HG03571 (cell line): ENCODE measurements around the gene DLL1.
"Not testable (repeated sequence)": the region's sequence is repeated elsewhere in the genome, so short reads cannot be mapped to it uniquely, and the experiment has no call there.

Experiments
- ATAC-seq: cut with Tn5 transposase; IDR thresholded peaks from one replicate; pipeline ENCODE4 v1.9.1; 2021; ENCODE audit not compliant: unreplicated experiment

The DLL1 gene, protein sequence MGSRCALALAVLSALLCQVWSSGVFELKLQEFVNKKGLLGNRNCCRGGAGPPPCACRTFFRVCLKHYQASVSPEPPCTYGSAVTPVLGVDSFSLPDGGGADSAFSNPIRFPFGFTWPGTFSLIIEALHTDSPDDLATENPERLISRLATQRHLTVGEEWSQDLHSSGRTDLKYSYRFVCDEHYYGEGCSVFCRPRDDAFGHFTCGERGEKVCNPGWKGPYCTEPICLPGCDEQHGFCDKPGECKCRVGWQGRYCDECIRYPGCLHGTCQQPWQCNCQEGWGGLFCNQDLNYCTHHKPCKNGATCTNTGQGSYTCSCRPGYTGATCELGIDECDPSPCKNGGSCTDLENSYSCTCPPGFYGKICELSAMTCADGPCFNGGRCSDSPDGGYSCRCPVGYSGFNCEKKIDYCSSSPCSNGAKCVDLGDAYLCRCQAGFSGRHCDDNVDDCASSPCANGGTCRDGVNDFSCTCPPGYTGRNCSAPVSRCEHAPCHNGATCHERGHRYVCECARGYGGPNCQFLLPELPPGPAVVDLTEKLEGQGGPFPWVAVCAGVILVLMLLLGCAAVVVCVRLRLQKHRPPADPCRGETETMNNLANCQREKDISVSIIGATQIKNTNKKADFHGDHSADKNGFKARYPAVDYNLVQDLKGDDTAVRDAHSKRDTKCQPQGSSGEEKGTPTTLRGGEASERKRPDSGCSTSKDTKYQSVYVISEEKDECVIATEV

DNA sequence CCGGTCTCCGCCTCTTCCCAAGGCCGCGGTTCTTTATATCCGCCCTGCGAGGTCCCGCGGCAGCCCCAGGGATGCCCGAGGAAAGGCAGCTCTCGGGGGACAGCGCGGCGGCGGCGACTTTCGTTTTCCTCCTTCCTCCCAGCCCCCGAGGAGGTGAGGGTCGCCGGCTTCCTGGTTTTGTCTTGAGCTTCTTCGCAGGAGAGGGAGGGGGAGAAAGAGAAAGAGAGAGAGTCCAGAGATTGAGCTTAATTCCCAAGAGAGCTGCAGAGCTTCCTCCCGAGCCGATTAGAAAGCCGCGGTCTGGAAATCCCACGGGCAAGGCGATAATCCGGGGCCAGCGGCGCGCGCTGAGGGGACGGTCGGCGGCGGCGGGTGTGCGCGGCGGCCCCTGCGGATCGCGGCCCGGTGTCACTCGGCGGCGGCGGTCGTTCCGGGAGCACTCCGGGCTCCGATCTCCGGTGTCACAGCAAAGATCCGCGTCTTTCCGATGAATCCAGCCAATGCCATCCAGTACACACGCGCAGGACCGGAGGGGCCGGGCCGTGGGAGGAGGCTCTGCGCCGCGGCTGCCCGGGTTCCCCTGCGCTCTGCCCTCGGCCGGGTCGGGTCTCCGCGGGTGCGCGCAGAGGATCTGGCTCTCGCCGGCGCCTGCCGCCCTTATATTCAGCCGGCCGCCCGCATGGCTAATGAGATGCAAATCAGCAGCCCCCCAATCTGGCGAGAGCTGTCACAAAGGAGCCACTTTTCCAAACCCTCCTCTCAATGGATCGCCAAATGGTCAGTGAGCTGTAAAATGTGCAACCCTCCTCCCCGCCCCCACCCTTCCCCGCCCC lies at the start of gene DLL1:
DLL1 (minus strand) TSS at position 783 of the 833 bp plus-strand sequence. CDS start 939 bp downstream, outside the sequence.
- ATAC-seq = no peak

DNA sequence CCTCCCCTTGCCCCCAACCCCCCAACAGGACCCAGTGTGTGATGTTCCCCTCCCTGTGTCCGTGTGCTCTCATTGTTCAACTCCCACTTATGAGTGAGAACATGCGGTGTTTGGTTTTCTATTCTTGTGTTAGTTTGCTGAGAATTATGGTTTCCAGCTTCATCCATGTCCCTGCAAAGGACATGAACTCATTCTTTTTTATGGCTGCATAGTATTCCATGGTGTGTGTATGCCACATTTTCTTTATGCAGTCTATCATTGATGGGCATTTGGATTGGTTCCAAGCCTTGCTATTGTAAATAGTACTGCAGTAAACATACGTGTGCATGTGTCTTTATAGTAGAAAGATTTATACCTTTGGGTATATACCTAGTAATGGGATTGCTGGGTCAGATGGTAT lies 44.3 kb upstream of the DLL1 start:
- ATAC-seq = not testable (repeated sequence)

DNA sequence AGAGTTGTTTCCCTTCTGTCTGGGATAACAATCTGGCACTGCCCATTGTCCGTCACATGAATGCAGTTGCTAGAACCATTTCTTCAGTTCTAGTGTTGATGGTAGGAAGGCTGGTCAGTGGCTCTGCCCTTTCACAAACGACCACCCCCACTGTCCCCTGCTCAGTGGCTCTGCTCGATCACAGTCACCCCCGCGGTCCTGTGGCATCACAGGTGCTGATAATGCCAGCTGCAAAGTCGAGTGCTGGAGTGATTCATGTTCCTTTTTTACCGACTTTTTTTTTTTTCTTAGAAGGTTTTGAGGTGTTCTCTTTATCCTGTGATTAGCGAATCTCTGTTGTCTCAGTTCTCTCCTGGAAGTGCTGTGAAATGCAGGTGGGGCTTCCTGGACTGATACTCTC lies 38.4 kb upstream of the DLL1 start:
- no peak for ATAC-seq

DNA sequence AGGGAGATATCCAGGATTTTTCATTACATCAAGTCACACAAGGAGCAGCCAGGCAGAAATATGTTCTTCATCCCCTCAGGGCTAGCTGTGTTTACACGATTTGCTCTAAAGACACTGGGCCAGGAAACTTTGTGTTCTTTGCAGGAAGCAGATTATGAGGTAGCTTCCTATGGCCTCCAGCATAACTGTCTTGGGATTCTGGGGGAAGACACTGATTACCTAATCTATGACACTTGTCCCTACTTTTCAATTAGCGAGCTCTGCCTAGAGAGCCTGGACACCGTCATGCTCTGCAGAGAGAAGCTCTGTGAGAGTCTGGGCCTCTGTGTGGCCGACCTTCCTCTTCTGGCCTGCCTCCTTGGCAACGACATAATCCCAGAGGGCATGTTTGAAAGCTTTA lies 26.8 kb upstream of the DLL1 start:
- ATAC-seq = no peak

DNA sequence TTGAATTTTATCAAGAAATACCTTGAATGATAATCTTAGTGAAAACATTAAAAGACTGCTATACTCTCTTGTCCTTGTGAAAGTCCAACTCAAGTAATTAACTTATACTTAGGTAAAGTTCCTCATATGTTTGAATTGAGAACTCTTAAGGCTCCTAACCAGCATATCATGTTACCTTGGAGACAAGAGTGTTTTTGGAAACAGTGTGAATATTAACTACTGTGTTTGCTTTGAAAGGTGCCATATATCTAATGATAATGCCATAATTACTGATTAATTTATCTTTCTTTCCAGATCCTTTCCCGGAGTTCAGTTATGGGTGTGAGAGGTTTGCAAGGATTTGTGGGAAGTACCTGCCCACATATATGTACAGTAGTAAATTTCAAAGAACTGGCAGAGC lies 26.2 kb upstream of the DLL1 start:
- no peak for ATAC-seq

DNA sequence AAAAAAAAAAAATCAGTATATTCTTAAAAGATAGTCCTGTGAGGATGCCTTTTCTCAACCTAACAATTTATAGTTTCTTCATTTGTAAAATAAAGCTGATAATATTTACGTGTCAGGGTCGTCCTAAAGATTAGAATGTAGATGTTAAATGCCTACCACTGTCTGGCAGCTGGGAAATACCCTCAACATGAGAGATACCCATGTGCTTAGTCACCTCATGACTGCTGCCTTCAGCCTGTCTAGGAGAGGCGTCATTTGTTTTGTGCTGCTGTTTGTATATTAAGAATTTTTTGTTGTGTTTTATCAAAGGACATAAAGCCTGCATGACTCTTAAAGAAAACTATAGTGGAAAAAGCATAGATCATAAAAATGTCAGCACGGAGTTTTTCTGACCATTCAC lies 25.2 kb upstream of the DLL1 start:
- ATAC-seq = no peak

DNA sequence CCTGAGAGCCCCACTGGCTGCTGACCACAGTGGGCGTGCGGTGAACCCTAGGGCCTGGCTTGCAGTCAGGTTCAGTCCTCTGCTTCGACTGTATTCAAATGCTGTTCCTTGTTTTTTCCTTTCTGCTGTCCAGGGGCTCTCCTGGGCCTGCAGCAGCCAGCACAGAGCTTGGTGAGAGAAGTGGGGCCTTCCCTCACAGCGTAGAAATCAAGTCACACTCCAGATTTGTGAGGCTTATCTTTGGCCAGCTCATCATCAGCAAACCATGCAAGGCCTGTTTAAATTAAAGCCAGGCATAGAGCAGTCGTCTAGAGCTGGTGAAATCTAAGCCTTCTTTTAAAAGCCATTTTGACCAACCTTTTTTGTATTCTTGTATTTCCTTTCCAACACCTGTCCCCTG lies 24.1 kb upstream of the DLL1 start:
- ATAC-seq = no peak

DNA sequence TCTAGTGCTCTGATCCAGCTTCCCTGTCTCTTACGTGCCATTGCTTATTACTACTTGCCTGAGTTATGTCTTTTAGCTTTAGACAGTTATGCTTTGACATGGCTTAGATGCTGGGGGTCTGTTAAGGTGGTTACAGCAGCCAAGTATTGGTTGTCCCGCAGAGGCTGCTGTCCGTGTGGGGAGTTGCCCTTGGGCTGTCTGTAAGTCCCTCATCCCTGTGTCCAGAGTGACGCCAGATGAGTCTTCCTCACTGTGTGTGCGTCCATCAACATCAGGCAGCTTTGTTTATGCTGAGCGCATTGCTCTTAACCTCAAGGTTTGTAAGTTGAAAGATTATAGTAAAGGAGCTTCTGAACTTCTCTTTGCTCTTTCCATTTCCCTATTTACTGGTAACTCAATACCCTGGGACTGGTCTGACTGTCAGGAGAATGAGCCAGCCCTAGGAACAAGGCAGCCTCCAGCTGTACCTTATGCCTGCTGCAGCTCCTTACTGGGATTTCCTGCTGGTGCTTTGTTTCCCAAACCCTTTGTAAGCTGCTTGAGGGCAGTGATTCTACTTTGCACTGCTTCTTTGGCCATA lies 22.9 kb upstream of the DLL1 start:
- ATAC-seq = no peak

DNA sequence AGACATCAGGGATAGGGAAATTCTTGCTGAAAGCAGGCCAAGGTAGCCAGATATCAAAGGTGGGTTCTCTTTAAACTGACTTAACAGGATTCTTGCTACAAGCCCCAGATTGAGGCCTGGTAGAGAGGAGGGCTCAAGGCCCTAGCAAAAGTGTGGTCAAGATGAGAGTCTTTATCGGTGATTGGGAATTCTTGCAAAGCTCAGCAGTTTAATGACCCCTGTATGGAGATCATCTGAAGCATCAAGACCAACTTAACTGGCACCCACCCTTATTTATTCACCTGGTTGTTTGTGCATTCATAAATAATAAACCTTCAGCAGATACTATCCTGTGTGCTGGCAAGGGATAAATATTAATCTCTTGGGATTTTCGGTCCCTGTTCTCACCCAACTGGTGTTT lies 22.0 kb upstream of the DLL1 start:
- no peak for ATAC-seq

DNA sequence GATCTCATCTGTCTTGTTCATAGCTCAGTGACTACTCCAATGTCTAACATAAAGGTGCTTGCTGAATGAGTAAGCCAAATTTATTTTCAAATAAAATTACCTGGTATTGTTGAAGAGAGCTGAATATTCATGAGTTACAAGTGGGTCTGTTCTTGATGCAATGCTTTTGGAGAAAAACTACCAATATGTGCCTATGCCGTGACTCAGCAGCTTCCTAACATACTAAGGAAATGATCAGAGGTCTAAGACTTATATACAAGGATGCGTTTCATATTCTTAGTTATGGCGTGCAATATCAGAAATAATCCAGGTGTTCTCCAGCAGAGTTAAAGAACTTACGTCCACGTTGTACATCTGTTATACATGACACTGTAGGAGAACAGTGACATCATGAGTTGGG lies 20.8 kb upstream of the DLL1 start:
- ATAC-seq = no peak

DNA sequence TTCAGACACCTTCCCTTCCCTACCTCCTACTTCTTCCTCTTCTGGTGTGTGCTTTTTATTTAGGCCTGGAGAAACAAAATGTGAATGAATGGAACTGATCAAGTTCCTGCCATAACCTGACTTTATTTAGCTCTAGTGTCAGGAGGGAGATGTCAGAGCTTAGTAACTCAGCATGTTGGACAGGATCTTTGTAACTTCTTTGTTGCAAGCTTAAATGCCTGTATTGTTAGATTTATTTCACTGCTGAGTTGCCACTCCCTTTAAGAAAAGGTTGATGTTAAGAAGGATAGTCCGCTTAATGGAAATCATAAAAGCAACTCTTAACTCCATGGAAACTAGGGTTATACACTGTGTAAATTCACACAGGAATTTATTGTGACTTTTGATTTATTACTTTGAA lies 17.9 kb upstream of the DLL1 start:
- ATAC-seq = no peak

DNA sequence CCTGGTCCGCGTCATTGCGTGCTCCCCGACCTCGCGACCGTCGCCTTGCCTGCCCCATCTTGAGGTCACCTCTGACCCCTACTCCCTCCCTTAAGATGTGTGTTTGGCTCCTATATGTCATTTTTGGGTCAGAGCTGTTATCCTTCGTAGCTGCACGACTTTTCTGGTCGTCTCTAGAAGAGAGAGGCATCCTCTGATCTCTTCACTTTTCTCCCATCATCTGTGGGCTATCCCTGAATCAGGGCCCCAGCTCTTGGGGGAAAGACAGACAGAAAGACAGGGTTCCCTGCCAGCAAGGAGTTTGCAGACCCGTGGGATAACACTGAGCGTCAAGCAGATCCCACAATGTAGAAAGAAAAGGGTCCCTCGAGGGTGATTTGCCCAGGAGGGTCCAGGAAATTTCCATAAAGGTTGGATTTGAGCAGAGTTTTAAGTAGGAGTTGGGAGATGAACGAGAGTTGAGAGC lies 16.2 kb upstream of the DLL1 start:
- no peak for ATAC-seq

DNA sequence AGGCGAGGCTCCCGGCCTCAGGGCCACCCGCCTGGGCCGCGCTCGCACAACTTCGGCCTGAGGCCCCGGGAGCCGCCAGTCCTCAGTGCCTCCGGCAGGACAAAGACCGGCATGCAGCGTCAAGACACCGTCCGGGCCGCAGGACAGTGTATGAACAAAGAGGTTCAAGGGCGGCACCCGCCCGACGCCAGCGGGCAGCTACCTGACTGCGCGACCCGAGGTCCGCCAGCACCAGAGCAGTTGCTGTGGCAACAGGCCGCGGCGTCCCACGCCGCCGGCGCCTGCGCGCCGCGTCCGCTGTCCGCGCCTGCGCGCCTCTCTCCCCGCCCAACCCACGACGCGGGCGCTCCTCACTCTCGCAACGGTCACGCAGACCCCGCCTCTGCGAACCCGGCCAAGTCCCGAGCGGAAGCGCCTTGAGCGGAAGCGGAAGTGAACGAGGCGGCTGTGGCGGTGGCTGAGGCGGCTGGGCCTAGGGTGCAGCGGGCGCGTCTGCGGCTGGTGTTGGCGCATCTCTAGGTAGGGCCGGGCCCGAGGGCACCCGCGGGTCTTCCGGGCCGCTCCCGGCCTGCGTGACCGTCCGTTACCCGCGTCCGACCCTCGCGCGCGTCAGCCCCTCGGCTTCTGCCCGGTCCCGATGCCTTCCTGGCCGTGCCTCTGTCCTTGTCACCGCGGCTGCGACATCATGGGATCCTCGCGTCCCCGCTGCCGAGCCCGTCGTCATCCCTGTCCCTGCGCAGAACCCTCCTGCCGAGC lies 15.6 kb upstream of the DLL1 start, which contains the start of gene FAM120B:
FAM120B (plus strand) TSS at position 435 of the 756 bp plus-strand sequence. CDS start 10,633 bp downstream, outside the sequence.
- peak; percentile 97 for ATAC-seq

DNA sequence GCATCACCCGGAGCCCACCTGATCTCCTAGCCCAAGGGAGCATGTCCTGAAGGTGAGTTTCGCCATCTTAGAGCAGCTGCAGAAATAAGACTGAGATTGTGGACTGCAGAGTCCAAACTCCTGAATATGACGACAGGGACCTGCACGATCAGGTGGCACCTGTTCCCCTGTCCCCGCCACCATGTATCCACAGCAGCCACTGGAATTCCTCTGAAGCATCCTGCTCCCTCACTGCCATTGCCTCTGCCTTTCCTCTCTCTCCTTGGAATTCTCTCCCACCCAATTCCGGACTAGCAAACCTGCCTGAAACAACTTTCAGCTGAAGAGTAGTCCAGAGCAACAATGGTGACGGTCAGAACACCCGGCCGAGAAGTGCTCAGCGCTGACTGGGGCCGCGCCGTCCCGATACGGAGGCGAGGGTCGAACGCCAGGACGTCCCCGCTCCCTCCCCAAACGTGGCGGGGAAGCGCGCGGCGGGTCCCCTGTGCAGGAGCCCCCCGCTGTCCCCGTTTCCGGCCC lies 15.0 kb upstream of the DLL1 start:
- no peak for ATAC-seq

DNA sequence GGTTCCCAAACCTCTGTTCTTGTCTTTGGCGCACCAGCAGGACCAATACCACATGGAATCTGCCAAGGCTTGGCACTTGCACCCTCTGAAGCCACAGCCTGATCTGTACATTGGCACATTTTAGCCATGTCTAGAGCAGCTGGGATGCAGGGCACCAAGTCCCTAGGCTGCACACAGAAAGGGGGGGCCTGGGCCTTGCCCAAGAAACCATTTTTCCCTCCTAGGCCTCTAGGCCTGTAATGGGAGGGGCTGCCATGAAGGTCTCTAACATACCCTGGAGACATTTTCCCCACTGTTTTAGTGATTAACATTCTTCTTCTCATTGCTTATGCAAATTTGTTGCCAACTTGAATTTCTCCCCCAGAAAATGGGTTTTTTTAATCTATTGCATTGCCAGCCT lies 10.3 kb upstream of the DLL1 start:
- no peak for ATAC-seq

DNA sequence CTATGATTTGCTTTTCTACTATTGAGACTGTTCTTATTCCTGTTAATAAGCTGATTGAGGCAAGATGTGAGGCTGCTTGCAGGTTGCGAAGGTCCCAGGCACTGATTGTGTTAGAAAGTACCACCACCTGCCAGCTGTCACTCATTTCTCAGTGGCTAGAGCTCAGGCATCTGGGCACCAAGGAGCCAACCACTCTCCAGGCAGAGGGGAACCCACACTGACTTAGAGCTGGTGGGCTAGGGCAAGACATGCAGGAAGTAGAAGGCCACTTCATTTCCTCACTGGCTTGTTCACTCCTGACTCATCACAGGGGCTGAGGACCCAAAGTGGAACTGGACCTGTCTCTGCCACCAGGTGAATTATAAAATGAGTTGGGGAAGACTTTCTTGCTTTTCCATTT lies 7.8 kb upstream of the DLL1 start:
- no peak for ATAC-seq

DNA sequence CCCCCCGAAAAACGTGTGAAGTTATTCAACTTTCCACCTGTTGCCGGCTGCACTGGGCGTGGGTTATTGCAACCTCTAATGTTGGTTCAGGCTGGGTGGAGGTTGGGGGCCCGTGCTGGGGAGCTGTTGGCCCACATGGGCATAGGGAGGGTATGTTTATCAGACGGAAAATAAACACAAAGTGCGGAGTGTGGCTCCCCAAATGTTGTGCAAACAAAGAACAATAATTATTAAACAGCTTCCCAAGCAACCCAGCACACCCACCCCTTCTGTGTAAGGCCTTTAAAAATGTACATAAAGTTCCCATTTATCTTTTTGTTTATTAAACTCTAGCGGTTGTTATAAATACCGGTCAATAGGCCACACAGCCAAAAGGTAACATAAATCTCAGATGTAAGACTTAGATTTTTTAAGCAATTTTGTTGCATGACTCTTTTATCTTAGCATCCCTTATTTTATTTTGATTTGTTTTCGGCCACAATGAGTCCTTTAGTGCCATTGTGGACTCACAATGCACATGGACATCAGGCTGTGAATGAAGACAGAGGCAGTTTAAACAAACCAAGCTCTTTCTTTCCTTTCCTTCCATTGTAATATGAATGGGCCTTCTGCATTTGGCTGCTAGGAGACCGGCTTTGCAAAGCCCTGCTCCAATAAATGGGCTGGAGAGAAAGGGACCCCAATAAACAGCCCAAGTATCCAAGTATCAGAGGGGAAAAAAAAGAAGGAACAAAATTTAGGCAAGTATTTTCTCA lies 6.9 kb upstream of the DLL1 start:
- no peak for ATAC-seq

DNA sequence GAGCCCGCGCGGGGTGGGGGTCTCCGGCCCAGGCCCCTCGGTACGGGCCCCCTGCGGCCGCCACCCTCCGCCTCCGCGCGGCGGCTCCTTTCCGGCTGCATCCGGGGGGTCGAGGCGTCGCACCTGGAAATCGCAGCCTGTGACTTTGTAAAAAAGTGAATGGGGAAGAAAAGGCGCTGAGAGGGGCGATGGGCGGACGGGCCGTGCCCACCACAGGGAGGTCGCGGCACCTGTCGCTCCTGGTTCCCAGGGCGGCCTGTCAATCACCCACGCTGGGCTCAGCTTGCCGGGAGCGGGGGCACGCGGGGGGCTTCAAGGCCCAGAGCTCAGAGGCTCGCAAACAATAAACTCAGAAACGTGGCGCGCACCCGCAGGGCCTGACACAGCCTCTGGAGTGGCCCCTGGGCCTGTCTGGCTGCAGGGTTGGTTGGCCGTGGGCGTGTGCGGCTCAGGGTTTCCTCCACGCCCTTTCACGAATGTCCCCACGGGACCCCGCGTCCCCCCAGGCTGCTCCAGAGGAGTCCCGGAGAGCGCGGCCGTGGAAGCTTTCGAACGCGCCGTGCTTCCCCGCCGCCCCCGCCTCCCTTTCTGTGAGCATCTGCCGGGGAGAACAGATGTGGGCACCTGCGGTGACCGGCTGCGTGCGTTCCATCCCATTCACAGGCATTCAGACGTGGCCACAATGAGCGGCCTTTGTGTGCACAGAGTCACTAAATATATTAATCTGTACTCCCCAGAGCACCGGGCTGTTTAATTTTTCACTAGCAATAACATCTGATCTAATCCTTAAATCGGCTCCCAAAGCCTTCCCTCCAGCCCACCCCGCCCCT lies 6.1 kb upstream of the DLL1 start:
- no peak for ATAC-seq

DNA sequence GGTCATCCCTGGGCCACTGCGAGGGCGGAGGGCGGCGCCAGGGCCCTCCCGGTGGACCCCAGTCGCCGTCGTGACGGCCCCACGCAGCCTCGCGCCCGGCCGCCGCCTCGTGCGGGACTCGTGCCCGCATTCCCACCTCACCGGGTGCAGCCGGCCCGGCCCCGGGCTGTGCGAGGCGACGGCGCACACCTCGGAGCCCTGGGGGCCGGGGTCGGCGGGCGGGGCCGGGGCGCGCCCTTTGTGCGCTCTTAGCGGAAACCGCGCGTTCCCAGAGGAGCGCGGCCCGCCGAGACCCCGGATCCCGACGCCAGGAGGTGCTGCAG lies 5.5 kb upstream of the DLL1 start:
- ATAC-seq = no peak
